ENCODE data around the gene C6orf47.

DNA sequence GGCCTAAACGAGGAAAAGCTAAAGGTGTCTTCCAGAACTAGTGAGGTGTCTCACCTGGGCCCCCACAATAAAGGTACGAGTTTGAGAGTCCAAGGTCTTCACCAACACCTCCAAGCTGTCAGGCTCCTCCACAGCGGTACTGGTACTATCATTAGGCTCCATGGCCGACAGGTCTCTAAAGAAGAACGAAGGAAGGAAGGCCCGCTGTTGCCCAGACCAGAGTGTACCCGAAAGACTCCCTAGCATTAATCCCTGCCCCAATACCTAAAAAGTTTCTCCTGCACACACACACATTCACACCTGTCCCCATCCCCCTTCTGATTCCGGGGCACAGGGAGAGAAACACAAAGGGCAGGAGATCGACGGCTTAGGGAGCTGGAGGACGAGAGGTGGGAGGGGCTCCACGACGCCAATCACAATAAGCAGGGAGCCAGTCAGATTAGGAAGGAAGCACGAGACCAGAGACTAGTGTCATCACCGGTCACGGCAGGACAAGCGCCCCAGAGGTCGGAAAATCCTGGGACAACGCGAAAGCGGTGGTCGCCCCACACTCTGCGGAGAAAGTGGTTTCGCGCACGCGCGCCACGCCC, 8.9 kb downstream of the C6orf47 start:
- TF ChIP-seq POLR2AphosphoS5 (IDR thresholded peaks at IDR 0.05; ENCODE audit: low read depth, low read length) (no peak), POLR2A (IDR thresholded peaks at IDR 0.05; ENCODE audit: low read depth, low read length) (no peak), TAF1 (IDR thresholded peaks at IDR 0.05; ENCODE audit: low read depth, low read length) (no peak), POU2F2 (IDR thresholded peaks at IDR 0.05; ENCODE audit: low read depth, low read length) (no peak), SPI1 (IDR thresholded peaks at IDR 0.05; ENCODE audit: low read depth, low read length) (no peak)
